HepG2 (cell line): ENCODE measurements around the gene PTK7. TPM values are rescaled to one million over a fixed set of nuclear protein-coding genes. Genes with fewer than 3 reads are reported as not detected.

Experiments
- BCL6 ChIP-seq: IDR thresholded peaks from 2 replicates; pipeline ENCODE4 v1.6.1; 2016; ENCODE audit warnings: missing genetic modification reagents, missing compliant biosample characterization
- HOXA7 ChIP-seq: sonication (generic); formaldehyde crosslinking; IDR thresholded peaks from 2 replicates; pipeline ENCODE4 v1.8.1; 2022; ENCODE audit warnings: mild to moderate bottlenecking, missing genetic modification reagents, moderate library complexity
- KAT8 ChIP-seq: IDR thresholded peaks from 2 replicates; pipeline ENCODE4 v1.6.1; 2016; ENCODE audit warnings: missing genetic modification reagents, missing compliant biosample characterization
- MXI1 ChIP-seq: IDR thresholded peaks from 3 replicates; pipeline ENCODE4 v1.6.1; 2012; ENCODE audit warnings: low read depth, low read length, inconsistent platforms, borderline replicate concordance
- NR2F1 ChIP-seq, 2 experiments: fragments of 450-650 bp in 1 of 2; formaldehyde crosslinking in 1 of 2; IDR thresholded peaks; 2 replicates each; pipeline versions ENCODE4 v1.5.0 to v1.6.1; 2016 to 2020; ENCODE audit warnings: mild to moderate bottlenecking in 1 of 2, missing compliant biosample characterization in 1 of 2, missing genetic modification reagents in 1 of 2, moderate library complexity in 1 of 2
- NR2F6 ChIP-seq, 2 experiments: IDR thresholded peaks; 2 replicates each; pipeline ENCODE4 v1.6.1; 2016; ENCODE audit warnings: antibody characterized with exemption in 1 of 2, mild to moderate bottlenecking in 1 of 2
- PAX8 ChIP-seq: sonication (generic); formaldehyde crosslinking; IDR thresholded peaks from 2 replicates; pipeline ENCODE4 v1.8.0; 2022; ENCODE audit warnings: mild to moderate bottlenecking, missing genetic modification reagents, borderline replicate concordance
- RFXANK ChIP-seq: IDR thresholded peaks from 2 replicates; pipeline ENCODE4 v1.6.1; 2016
- SMC3 ChIP-seq: IDR thresholded peaks from 2 replicates; pipeline ENCODE4 v1.6.1; 2011; ENCODE audit warnings: low read length, improper control_type of control experiment
- SP1 ChIP-seq, 2 experiments: fragments of 450-650 bp in 1 of 2; sonication (generic) in 1 of 2; formaldehyde crosslinking in 1 of 2; IDR thresholded peaks; 2 replicates each; pipeline versions ENCODE4 v1.4.0 to v1.6.1; 2016 to 2020; ENCODE audit warnings: missing genetic modification reagents in 1 of 2
- TGIF2 ChIP-seq: IDR thresholded peaks from 2 replicates; pipeline ENCODE4 v1.6.1; 2016; ENCODE audit warnings: control low read depth, missing compliant biosample characterization
- ZC3H4 ChIP-seq: sonication (generic); formaldehyde crosslinking; IDR thresholded peaks from 2 replicates; pipeline ENCODE4 v1.4.0; 2020; ENCODE audit warnings: missing genetic modification reagents, borderline replicate concordance
- ZFP90 ChIP-seq: sonication (generic); formaldehyde crosslinking; IDR thresholded peaks from 2 replicates; pipeline ENCODE4 v1.8.0; 2022; ENCODE audit warnings: missing genetic modification reagents, mild to moderate bottlenecking, inconsistent platforms, borderline replicate concordance
- ZNF329 ChIP-seq: sonication (generic); formaldehyde crosslinking; IDR thresholded peaks from 2 replicates; pipeline ENCODE4 v1.9.0; 2021; ENCODE audit warnings: low read depth, mild to moderate bottlenecking, missing genetic modification reagents
- ZNF614 ChIP-seq: IDR thresholded peaks from 2 replicates; pipeline ENCODE4 v1.6.1; 2018; ENCODE audit warnings: missing biosample characterization, missing genetic modification reagents, inconsistent platforms, borderline replicate concordance
- ZNF839 ChIP-seq: sonication (generic); formaldehyde crosslinking; IDR thresholded peaks from 2 replicates; pipeline ENCODE4 v1.4.0; 2020; ENCODE audit warnings: missing genetic modification reagents, mild to moderate bottlenecking, borderline replicate concordance
- ZSCAN31 ChIP-seq: sonication (generic); formaldehyde crosslinking; IDR thresholded peaks from 2 replicates; pipeline ENCODE4 v1.5.0; 2020; ENCODE audit warnings: low read depth, mild to moderate bottlenecking, missing genetic modification reagents
- polyA plus RNA-seq, 8 experiments: library from polyadenylated mRNA; depleted of rRNA in 3 of 8; stranded (reverse) in 7 of 8; unstranded in 1 of 8; fragments of >200 nt; fragmentation: Illumina TruSeq in 4 of 8; extraction: Trizol in 4 of 8; gene quantifications; 2 replicates each; pipeline versions ENCODE4 v1.2.1 to v1.2.3, GENCODE V29; 2011 to 2016; ENCODE audit warnings: low read depth in 4 of 8, missing spikeins in 1 of 8, mixed read lengths in 1 of 8; ENCODE audit not compliant: insufficient read depth in 1 of 8
- total RNA-seq, 5 experiments: library from RNA; depleted of rRNA; stranded (reverse); fragments of >200 nt; fragmentation: Illumina TruSeq; extraction: Trizol; gene quantifications; 2 replicates each; pipeline ENCODE4 v1.2.3, GENCODE V29; 2016; ENCODE audit warnings: low read depth in 1 of 5

Gene PTK7
- total and polyA plus RNA-seq, 2 of the 13 experiments (the other 11 are each of a cell fraction or from before 2014, with no cell fraction given): 98.5 to 99.8 TPM

GRCh38 chr6:43143235-43144128, 67.4 kb downstream of the PTK7 start (continued):
- TF ChIP-seq NR2F6 (IDR thresholded peaks at IDR 0.05) (no peak), NR2F6 (CRISPR knock-in tag; IDR thresholded peaks at IDR 0.05) (peak; percentile 56), KAT8 (peak; percentile 76), ZFP90 (CRISPR knock-in tag) (peak; percentile 63; the same call in 1 of the 2 replicates), MXI1 (peak; percentile 51; the same call in 1 of the 3 replicates), ZNF614 (CRISPR knock-in tag) (peak; percentile 78), PAX8 (CRISPR knock-in tag) (no peak), SP1 (IDR thresholded peaks at IDR 0.05) (no peak), SP1 (CRISPR knock-in tag; IDR thresholded peaks at IDR 0.05) (peak; percentile 59), TGIF2 (CRISPR knock-in tag) (peak; percentile 75; the same call in 1 of the 2 replicates), HOXA7 (CRISPR knock-in tag) (no peak), RFXANK (CRISPR knock-in tag) (peak; percentile 71; the same call in 1 of the 2 replicates), ZNF839 (peak; percentile 39; the same call in 1 of the 2 replicates), NR2F1 (CRISPR knock-in tag; IDR thresholded peaks at IDR 0.05) (no peak), BCL6 (CRISPR knock-in tag) (no peak), SMC3 (peak; percentile 78; the same call in 1 of the 2 replicates), ZSCAN31 (CRISPR knock-in tag) (peak; percentile 86), ZNF329 (CRISPR knock-in tag) (no peak; the same call in 1 of the 2 replicates), ZC3H4 (no peak)
